SK-N-SH treated with all-trans-retinoic acid at 6 μM for 48 hours (cell line): ENCODE data around the gene CDK11B.

Experiments
- ATAC-seq: fragments of 200-7000 bp; cut with Tn5 transposase; 3 replicates; pipeline ENCODE4 v1.9.1; 2020; ENCODE audit warnings: mild to moderate bottlenecking, moderate library complexity
- ARNTL ChIP-seq: fragments of 450-650 bp; formaldehyde crosslinking; IDR thresholded peaks from 2 replicates; pipeline ENCODE4 v1.5.0; 2020; ENCODE audit warnings: low read depth, mild to moderate bottlenecking, moderate library complexity, borderline replicate concordance
- BACH2 ChIP-seq: fragments of 250-450 bp; sonication (Bioruptor Pico); IDR thresholded peaks from 2 replicates; pipeline ENCODE4 v1.9.0; 2021; ENCODE audit warnings: mild to moderate bottlenecking, borderline replicate concordance
- CREB5 ChIP-seq: fragments of 250-450 bp; sonication (Bioruptor Pico); IDR thresholded peaks from 2 replicates; pipeline ENCODE4 v1.5.1; 2020; ENCODE audit warnings: low read depth, mild to moderate bottlenecking, moderate library complexity
- CSDC2 ChIP-seq: fragments of 250-450 bp; sonication (Bioruptor Pico); IDR thresholded peaks from 2 replicates; pipeline ENCODE4 v1.5.0; 2020; ENCODE audit warnings: mild to moderate bottlenecking, moderate library complexity
- CSRNP3 ChIP-seq: fragments of 250-450 bp; sonication (Bioruptor Pico); IDR thresholded peaks from 2 replicates; pipeline ENCODE4 v1.5.1; 2021; ENCODE audit warnings: mild to moderate bottlenecking, moderate library complexity
- ESRRG ChIP-seq: fragments of 250-450 bp; sonication (Bioruptor Pico); IDR thresholded peaks from 2 replicates; pipeline ENCODE4 v1.6.1; 2021; ENCODE audit warnings: mild to moderate bottlenecking
- GLIS3 ChIP-seq: fragments of 250-450 bp; sonication (Bioruptor Pico); IDR thresholded peaks from 2 replicates; pipeline ENCODE4 v1.5.0; 2020; ENCODE audit warnings: mild to moderate bottlenecking, moderate library complexity
- ISL1 ChIP-seq: fragments of 250-450 bp; sonication (Bioruptor Pico); IDR thresholded peaks from 2 replicates; pipeline ENCODE4 v2.1.2; 2022; ENCODE audit warnings: mild to moderate bottlenecking, moderate library complexity
- OSR1 ChIP-seq: fragments of 250-450 bp; sonication (Bioruptor Pico); IDR thresholded peaks from 2 replicates; pipeline ENCODE4 v1.8.0; 2022; ENCODE audit warnings: moderate library complexity, mild to moderate bottlenecking, inconsistent platforms
- PATZ1 ChIP-seq: fragments of 250-450 bp; sonication (Bioruptor Pico); IDR thresholded peaks from 2 replicates; pipeline ENCODE4 v1.8.0; 2020; ENCODE audit warnings: mild to moderate bottlenecking, moderate library complexity, borderline replicate concordance
- POU6F1 ChIP-seq: fragments of 250-450 bp; sonication (Bioruptor Pico); IDR thresholded peaks from 2 replicates; pipeline ENCODE4 v1.8.0; 2021; ENCODE audit warnings: low read depth, mild to moderate bottlenecking, moderate library complexity, borderline replicate concordance
- PPARA ChIP-seq: fragments of 250-450 bp; sonication (Bioruptor Pico); IDR thresholded peaks from 2 replicates; pipeline ENCODE4 v1.5.0; 2020; ENCODE audit warnings: mild to moderate bottlenecking, borderline replicate concordance
- RARB ChIP-seq: fragments of 250-450 bp; sonication (Bioruptor Pico); IDR thresholded peaks from 2 replicates; pipeline ENCODE4 v1.8.0; 2021; ENCODE audit warnings: mild to moderate bottlenecking, moderate library complexity
- SNAI2 ChIP-seq: fragments of 250-450 bp; sonication (Bioruptor Pico); IDR thresholded peaks from 2 replicates; pipeline ENCODE4 v1.5.0; 2020; ENCODE audit warnings: mild to moderate bottlenecking, moderate library complexity
- TCF4 ChIP-seq: fragments of 250-450 bp; sonication (Bioruptor Pico); IDR thresholded peaks from 2 replicates; pipeline ENCODE4 v1.8.0; 2021; ENCODE audit warnings: mild to moderate bottlenecking, moderate library complexity, borderline replicate concordance
- TOX ChIP-seq: fragments of 250-450 bp; sonication (Bioruptor Pico); IDR thresholded peaks from 2 replicates; pipeline ENCODE4 v1.8.0; 2021; ENCODE audit warnings: mild to moderate bottlenecking, moderate library complexity, borderline replicate concordance
- ZC3H10 ChIP-seq: fragments of 250-450 bp; sonication (Bioruptor Pico); IDR thresholded peaks from 2 replicates; pipeline ENCODE4 v1.5.1; 2021; ENCODE audit warnings: mild to moderate bottlenecking, moderate library complexity
- ZFP3 ChIP-seq: fragments of 250-450 bp; sonication (Bioruptor Pico); IDR thresholded peaks from 2 replicates; pipeline ENCODE4 v1.5.0; 2020; ENCODE audit warnings: mild to moderate bottlenecking, moderate library complexity
- ZFP30 ChIP-seq: fragments of 450-650 bp; formaldehyde crosslinking; IDR thresholded peaks from 2 replicates; pipeline ENCODE4 v1.5.0; 2022; ENCODE audit warnings: mild to moderate bottlenecking, moderate library complexity
- ZNF565 ChIP-seq: fragments of 450-650 bp; formaldehyde crosslinking; conservative IDR thresholded peaks from 2 replicates; pipeline ENCODE4 v1.5.0; 2020; ENCODE audit warnings: low read depth, mild to moderate bottlenecking, moderate library complexity
- ZNF70 ChIP-seq: fragments of 450-650 bp; formaldehyde crosslinking; IDR thresholded peaks from 2 replicates; pipeline ENCODE4 v1.5.0; 2020; ENCODE audit warnings: mild to moderate bottlenecking, moderate library complexity
- ZNF8 ChIP-seq: fragments of 450-650 bp; formaldehyde crosslinking; IDR thresholded peaks from 2 replicates; pipeline ENCODE4 v1.5.0; 2020; ENCODE audit warnings: mild to moderate bottlenecking, moderate library complexity

Gene CDK11B

GRCh38 chr1:1612104-1612400 lies 46.8 kb downstream of the CDK11B start:
- TF ChIP-seq ISL1 = no peak
- no peak for TF ChIP-seq ZNF8 (CRISPR knock-in tag)
- TF ChIP-seq CSDC2 = no peak
- TF ChIP-seq ARNTL (CRISPR knock-in tag) = no peak
- no peak for TF ChIP-seq GLIS3
- TF ChIP-seq SNAI2 (CRISPR knock-in tag) = no peak
- TF ChIP-seq BACH2 (CRISPR knock-in tag) = no peak
- TF ChIP-seq ZC3H10 = no peak
- TF ChIP-seq PPARA = no peak
- no peak for TF ChIP-seq OSR1 (CRISPR knock-in tag)
- no peak for TF ChIP-seq TCF4 (CRISPR knock-in tag)
- TF ChIP-seq ZFP30 = no peak
- TF ChIP-seq PATZ1 (CRISPR knock-in tag) = no peak
- no peak for TF ChIP-seq ZFP3 (CRISPR knock-in tag)
- TF ChIP-seq TOX (CRISPR knock-in tag) = no peak
- no peak for TF ChIP-seq ZNF70 (CRISPR knock-in tag)

GRCh38 chr1:1610796-1611195 lies 48.0 kb downstream of the CDK11B start:
- no peak for ATAC-seq
- TF ChIP-seq RARB (CRISPR knock-in tag) = no peak
- no peak for TF ChIP-seq CSRNP3
- TF ChIP-seq POU6F1 (CRISPR knock-in tag) = no peak
- no peak for TF ChIP-seq PATZ1 (CRISPR knock-in tag)
- no peak for TF ChIP-seq OSR1 (CRISPR knock-in tag)
- TF ChIP-seq TOX (CRISPR knock-in tag) = no peak
- TF ChIP-seq ZFP3 (CRISPR knock-in tag) = no peak
- no peak for TF ChIP-seq ARNTL (CRISPR knock-in tag)
- TF ChIP-seq CSDC2 = no peak
- no peak for TF ChIP-seq PPARA
- no peak for TF ChIP-seq ZFP30
- no peak for TF ChIP-seq ZNF565 (CRISPR knock-in tag)
- TF ChIP-seq CREB5 (CRISPR knock-in tag) = no peak
- TF ChIP-seq BACH2 (CRISPR knock-in tag) = no peak
- no peak for TF ChIP-seq ZC3H10
- TF ChIP-seq ISL1 = no peak
- TF ChIP-seq GLIS3 = no peak
- no peak for TF ChIP-seq TCF4 (CRISPR knock-in tag)
- TF ChIP-seq ESRRG = no peak
- no peak for TF ChIP-seq SNAI2 (CRISPR knock-in tag)

More at GRCh38 chr1:1612104-1612400, 46.8 kb downstream of the CDK11B start:
- ATAC-seq = no peak

GRCh38 chr1:1609822-1610485 lies 48.9 kb downstream of the CDK11B start:
- ATAC-seq = no peak
- TF ChIP-seq RARB (CRISPR knock-in tag) = no peak
